ENCODE data around the gene TLN1. TPM values are rescaled to one million over a fixed set of nuclear protein-coding genes. Genes with fewer than 3 reads are reported as not detected.

Gene TLN1
- total RNA-seq, 3 donors from 2014 or later, result 163 to 497 (median 215) TPM

DNA sequence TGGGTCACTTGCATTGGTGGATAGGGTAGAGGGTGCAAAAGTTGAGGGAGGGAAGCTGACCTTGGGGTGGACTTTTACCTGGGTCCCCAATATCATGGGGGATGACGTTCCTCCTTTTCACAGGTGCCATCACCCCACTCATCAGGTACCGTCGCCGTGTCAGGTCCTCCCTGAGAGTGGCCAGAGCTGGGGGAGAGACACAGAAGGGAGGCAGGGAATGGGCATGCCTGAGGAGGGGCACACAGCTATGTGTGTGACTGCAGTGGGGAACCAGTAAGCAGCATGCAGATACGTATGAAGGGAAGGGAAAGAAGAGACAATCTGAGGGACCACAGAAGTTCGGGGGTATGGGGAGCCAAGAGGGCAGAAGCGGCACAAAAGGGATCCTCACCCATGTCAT, 6.9 kb upstream of the TLN1 start:
- DNase-seq (ENCODE audit: low spot score in 2 of 2), result no peak
- TF ChIP-seq, protein P1, sequence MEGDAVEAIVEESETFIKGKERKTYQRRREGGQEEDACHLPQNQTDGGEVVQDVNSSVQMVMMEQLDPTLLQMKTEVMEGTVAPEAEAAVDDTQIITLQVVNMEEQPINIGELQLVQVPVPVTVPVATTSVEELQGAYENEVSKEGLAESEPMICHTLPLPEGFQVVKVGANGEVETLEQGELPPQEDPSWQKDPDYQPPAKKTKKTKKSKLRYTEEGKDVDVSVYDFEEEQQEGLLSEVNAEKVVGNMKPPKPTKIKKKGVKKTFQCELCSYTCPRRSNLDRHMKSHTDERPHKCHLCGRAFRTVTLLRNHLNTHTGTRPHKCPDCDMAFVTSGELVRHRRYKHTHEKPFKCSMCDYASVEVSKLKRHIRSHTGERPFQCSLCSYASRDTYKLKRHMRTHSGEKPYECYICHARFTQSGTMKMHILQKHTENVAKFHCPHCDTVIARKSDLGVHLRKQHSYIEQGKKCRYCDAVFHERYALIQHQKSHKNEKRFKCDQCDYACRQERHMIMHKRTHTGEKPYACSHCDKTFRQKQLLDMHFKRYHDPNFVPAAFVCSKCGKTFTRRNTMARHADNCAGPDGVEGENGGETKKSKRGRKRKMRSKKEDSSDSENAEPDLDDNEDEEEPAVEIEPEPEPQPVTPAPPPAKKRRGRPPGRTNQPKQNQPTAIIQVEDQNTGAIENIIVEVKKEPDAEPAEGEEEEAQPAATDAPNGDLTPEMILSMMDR (IDR thresholded peaks at IDR 0.05), result no peak
- TF ChIP-seq POLR2AphosphoS5 (IDR thresholded peaks at IDR 0.05), result no peak
- TF ChIP-seq POLR2A (IDR thresholded peaks at IDR 0.05), result no peak
- peaks cover 13% of the 10 kb centered on the region for H3K36me3 ChIP-seq
- no peaks in the 10 kb centered on the region for H3K9me3 ChIP-seq
- H3K27me3 ChIP-seq, result no peaks in the 10 kb centered on the region
- H3K4me3 ChIP-seq, result no peak overlapping the region
- H3K4me1 ChIP-seq, result no peaks in the 10 kb centered on the region
- intact Hi-C loops (cut with DNase I; ENCODE audit: low total_unique reads), result no loop called here
- no peak overlapping the region for H3K27ac ChIP-seq

GRCh38 chr9:35738186-35738585, 6.2 kb upstream of the TLN1 start:
- intact Hi-C loops (cut with DNase I; ENCODE audit: low total_unique reads), result no loop called here
- TF ChIP-seq, protein P1 (IDR thresholded peaks at IDR 0.05), result no peak
- TF ChIP-seq POLR2AphosphoS5 (IDR thresholded peaks at IDR 0.05) (no peak), POLR2A (IDR thresholded peaks at IDR 0.05) (no peak)

DNA sequence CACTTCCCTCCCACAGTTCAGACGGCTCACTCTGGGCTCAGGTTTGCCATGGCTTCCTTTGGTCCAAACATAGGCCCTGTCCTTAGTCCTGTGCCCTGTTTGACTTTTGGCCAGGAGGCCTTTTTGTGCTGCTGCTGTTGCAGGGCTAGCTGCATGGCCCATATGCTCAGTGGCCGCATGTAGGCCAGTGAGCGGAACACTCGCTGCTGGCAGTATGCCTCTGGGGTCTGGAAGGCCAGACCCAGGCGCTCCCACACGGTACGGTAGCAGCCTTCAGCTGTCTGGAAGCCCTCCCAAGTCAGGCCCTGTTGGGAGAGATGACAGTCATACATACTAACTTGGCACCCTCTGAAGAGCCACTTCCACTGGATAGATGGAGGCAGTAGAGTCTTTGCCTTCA, 5.1 kb upstream of the TLN1 start:
- intact Hi-C loops (cut with DNase I; ENCODE audit: low total_unique reads), result no loop called here
- Histone ChIP-seq H3K9me3 (no peaks in the 10 kb centered on the region), H3K27me3 (no peaks in the 10 kb centered on the region), H3K36me3 (peaks cover 13% of the 10 kb centered on the region), H3K4me3 (no peak overlapping the region), H3K27ac (no peak overlapping the region), H3K4me1 (peaks cover 0 to 6% of the 10 kb centered on the region in 2 donors)
- TF ChIP-seq, protein P1 (IDR thresholded peaks at IDR 0.05), result no peak
- no peak for DNase-seq (ENCODE audit: low spot score in 2 of 2)

More at GRCh38 chr9:35738186-35738585, 6.2 kb upstream of the TLN1 start:
- Histone ChIP-seq H3K9me3 (no peaks in the 10 kb centered on the region), H3K4me3 (no peak overlapping the region), H3K27me3 (no peaks in the 10 kb centered on the region), H3K4me1 (peaks cover 0 to 5% of the 10 kb centered on the region in 2 donors), H3K27ac (no peak overlapping the region), H3K36me3 (peaks cover 13% of the 10 kb centered on the region)
- DNase-seq (ENCODE audit: low spot score in 2 of 2), result no peak

DNA sequence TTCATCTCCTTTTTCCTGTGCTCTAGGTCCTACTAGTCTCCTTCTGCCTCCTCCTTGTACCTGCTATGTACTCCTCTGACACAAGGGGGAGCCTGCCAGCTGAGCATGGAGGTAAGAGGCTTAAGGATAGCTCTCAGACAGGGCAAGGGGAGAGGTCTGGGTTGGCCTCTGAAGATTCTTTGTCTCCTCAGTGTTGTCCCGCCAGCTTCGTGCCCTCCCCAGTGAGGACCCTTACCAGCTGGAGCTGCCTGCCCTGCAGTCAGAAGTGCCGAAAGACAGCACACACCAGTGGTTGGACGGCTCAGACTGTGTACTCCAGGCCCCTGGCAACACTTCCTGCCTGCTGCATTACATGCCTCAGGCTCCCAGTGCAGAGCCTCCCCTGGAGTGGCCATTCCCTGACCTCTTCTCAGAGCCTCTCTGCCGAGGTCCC, 4.2 kb upstream of the TLN1 start:
- peaks cover 0 to 6% of the 10 kb centered on the region in 2 donors for H3K4me1 ChIP-seq
- intact Hi-C loops (cut with DNase I; ENCODE audit: low total_unique reads), result no loop called here
- peak overlapping the region in 1 of 2 donors; percentile 33 for H3K27ac ChIP-seq
- H3K9me3 ChIP-seq, result no peaks in the 10 kb centered on the region
- TF ChIP-seq, protein P1 (IDR thresholded peaks at IDR 0.05), result peak; percentile 40 to 68 (median 64)
- no peak for TF ChIP-seq POLR2AphosphoS5 (IDR thresholded peaks at IDR 0.05)
- peaks cover 13% of the 10 kb centered on the region for H3K36me3 ChIP-seq
- no peaks in the 10 kb centered on the region for H3K27me3 ChIP-seq
- peak in 1 of 2 donors; percentile 62 for DNase-seq (ENCODE audit: low spot score in 2 of 2)
- H3K4me3 ChIP-seq, result no peak overlapping the region

DNA sequence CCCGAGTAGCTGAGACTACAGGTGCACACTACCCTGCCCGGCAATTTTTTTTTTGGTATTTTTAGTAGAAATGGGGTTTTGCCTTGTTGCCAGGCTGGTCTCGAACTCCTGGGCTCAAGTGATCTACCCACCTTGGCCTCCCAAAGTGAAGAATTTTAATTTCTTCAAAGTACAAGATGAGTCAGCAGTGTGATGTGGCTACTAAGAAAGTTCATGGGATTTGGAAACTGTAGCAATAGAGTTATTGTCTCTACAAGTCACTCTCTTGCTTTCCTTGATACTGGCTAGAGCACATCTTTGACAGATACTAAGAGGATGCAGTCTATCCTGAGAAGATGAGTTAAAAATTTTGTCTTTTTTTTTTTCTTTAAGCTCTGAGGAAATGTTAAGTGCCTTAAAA, 2.1 kb upstream of the TLN1 start:
- H3K27ac ChIP-seq, result peak overlapping the region; percentile 98 to 99
- H3K4me3 ChIP-seq, result no peak overlapping the region
- intact Hi-C loops (cut with DNase I; ENCODE audit: low total_unique reads), result no loop called here
- no peaks in the 10 kb centered on the region for H3K9me3 ChIP-seq
- DNase-seq (ENCODE audit: low spot score in 2 of 2), result no peak
- peaks cover 13% of the 10 kb centered on the region for H3K36me3 ChIP-seq
- no peaks in the 10 kb centered on the region for H3K27me3 ChIP-seq
- H3K4me1 ChIP-seq, result peaks cover 7 to 13% of the 10 kb centered on the region in 2 donors
- TF ChIP-seq POLR2A (IDR thresholded peaks at IDR 0.05) (no peak), POLR2AphosphoS5 (IDR thresholded peaks at IDR 0.05) (no peak)
- TF ChIP-seq, protein P1 (IDR thresholded peaks at IDR 0.05), result no peak

Data from breast epithelium (tissue), 4 donors.